Measurements from ENCODE around the gene MGAT5.

DNA sequence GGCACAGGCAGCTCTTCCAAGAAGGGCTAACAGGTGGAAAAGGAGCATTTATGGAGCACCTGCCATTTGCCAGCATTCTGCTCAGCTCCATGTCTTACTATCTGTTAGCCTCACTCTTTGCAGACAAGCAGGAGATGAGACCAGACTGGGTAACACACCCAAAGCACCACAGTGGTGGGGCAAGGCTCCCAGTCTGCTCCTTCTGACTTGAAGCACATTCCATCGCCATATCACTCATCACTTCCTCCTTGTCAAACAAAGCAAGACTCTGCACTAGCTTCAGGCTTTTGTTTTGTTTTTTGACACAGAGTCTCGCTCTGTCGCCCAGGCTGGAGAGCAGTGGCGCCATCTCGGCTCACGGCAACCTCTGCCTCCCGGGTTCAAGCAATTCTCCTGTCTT lies 182.8 kb downstream of the MGAT5 start:
- TF ChIP-seq, protein P1, sequence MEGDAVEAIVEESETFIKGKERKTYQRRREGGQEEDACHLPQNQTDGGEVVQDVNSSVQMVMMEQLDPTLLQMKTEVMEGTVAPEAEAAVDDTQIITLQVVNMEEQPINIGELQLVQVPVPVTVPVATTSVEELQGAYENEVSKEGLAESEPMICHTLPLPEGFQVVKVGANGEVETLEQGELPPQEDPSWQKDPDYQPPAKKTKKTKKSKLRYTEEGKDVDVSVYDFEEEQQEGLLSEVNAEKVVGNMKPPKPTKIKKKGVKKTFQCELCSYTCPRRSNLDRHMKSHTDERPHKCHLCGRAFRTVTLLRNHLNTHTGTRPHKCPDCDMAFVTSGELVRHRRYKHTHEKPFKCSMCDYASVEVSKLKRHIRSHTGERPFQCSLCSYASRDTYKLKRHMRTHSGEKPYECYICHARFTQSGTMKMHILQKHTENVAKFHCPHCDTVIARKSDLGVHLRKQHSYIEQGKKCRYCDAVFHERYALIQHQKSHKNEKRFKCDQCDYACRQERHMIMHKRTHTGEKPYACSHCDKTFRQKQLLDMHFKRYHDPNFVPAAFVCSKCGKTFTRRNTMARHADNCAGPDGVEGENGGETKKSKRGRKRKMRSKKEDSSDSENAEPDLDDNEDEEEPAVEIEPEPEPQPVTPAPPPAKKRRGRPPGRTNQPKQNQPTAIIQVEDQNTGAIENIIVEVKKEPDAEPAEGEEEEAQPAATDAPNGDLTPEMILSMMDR (IDR thresholded peaks at IDR 0.05; ENCODE audit: low read length): no peak
- TF ChIP-seq EZH2 (IDR thresholded peaks at IDR 0.05; ENCODE audit: borderline replicate concordance, low read length): no peak
